HG02973 (cell line): Measurements from ENCODE around the gene PABPC5.

Experiments
- ATAC-seq: cut with Tn5 transposase; IDR thresholded peaks from one replicate; pipeline ENCODE4 v1.9.1; 2021; ENCODE audit warnings: moderate library complexity; ENCODE audit not compliant: unreplicated experiment

Gene PABPC5

DNA sequence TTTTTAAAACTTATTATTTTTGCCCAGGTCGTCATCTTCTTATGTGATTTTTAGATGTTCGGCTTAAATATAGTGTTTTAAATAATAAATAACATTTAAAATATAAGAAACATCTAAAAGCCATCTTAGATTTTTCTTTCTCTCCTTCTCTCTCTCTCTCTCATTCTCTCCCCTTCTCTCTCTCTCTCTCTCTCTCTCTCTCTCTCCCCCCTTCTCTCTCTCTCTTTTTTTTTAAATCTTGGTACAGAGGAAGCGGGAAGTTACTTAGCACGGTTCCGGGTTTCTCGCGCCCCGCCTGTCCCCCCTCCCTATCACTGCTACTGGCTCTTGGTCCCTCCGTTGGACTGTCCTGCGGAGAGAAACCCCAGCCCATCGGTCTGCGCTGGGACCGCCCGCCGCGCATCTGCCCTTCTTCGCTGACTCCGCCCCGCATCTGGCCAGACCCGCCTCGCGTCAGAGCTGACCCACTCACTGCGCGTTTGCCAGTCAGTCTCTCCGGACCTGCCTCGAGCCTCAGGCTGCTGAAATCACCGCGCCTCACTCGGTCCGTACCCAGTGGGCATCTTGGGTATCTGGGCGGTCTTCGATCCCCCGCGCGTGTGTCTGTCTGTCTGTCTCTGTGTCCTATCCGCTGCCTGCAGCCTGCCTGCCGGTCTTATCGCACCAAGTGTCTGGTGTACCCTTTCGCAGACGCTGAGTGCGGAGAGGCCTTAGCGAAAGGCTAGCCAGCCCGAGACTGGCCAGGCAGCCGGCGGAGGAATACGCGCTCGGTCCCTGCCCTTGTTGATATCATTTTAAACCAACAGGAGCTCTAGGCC lies at the start of gene PABPC5:
TSS of gene PABPC5 (plus strand) at position 489 of the 818 bp plus-strand sequence. CDS start 739 bp downstream, outside the sequence.
- ATAC-seq, result no peak

DNA sequence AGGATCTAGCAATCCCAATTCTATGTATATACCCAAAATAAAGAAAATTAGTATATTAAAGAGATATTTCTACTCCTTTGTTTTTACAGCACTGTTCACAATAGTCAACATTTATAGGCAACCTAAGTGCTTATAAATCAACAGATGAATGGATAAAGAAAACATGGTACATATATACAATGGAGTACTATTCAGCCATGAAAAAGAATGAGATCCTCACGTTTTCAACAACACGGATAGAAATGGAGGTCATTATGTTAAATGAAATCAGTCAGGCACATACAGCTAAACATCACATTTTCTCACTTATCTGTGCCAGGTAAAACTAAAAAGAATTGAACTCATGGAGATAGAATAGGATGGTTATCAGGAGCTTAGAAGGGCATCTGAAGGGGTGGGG lies 45.6 kb upstream of the PABPC5 start:
- no peak for ATAC-seq

DNA sequence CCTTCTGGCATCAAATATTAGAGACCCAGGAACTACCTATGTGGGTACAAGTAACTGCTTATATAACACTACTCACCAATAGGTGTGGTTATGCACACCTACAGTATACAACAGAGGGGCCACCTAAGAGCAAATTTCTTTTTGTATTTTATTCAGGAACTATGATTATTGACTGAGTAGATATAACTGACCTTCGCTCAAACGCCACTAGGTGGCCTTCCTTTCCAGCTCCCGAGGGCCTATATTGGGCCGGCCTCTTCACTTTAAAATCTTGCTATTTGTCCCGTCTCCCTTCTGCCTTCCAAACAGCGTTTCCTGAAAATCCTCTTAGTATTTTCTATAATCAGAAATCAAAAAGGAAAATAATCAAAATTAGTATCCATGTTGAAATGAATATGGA lies 19.9 kb upstream of the PABPC5 start:
- ATAC-seq, result no peak

DNA sequence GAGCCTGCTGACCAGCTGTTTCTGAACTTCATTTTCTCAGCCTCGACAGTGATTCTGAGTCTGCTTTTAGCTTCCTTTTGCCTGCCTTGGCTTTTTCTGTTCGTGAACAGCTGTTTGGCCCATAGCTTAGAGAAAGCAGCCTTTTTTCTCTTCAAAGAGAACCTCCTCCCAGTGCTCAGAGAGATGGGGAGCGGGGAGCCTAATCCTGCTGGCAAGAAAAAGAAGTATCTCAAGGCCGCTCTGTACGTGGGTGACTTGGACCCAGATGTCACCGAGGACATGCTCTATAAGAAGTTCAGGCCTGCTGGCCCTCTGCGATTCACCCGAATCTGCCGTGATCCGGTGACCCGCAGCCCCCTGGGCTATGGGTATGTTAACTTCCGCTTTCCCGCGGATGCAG lies 756 bp downstream of the PABPC5 start:
- ATAC-seq, result no peak
